ENCODE data around the gene ADNP2.

DNA sequence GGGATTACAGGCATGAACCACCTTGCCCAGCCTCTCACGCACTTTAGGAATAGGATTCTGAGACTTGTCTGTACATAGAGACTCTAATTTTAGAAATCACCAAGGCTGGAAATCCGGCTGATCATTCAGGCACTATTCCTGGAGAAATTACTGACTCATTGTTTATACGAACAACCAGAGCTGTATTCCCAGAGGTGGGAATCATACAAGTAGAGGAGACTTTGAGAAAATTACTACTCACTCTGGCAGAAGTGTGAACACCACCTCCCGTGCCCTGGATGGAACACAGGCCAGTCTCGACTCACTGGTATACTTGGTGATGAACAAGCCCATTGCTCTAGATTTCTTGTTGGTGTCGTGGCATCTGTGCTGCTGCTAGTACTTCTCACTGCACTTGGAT is 5.8 kb upstream of the ADNP2 start:
- TF ChIP-seq, protein P1, sequence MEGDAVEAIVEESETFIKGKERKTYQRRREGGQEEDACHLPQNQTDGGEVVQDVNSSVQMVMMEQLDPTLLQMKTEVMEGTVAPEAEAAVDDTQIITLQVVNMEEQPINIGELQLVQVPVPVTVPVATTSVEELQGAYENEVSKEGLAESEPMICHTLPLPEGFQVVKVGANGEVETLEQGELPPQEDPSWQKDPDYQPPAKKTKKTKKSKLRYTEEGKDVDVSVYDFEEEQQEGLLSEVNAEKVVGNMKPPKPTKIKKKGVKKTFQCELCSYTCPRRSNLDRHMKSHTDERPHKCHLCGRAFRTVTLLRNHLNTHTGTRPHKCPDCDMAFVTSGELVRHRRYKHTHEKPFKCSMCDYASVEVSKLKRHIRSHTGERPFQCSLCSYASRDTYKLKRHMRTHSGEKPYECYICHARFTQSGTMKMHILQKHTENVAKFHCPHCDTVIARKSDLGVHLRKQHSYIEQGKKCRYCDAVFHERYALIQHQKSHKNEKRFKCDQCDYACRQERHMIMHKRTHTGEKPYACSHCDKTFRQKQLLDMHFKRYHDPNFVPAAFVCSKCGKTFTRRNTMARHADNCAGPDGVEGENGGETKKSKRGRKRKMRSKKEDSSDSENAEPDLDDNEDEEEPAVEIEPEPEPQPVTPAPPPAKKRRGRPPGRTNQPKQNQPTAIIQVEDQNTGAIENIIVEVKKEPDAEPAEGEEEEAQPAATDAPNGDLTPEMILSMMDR (IDR thresholded peaks at IDR 0.05): no peak
- no peak for TF ChIP-seq POLR2A (IDR thresholded peaks at IDR 0.05)
